ENCODE results near the gene C11orf54. TPM values are rescaled to one million over a fixed set of nuclear protein-coding genes. Genes with fewer than 3 reads are reported as not detected.

Gene C11orf54
- total and polyA plus RNA-seq, 10 of the 15 experiments (the other 5 are each of a cell fraction or from before 2014, with no cell fraction given) = 15.1 to 32.3 (median 26.8) TPM

- TF ChIP-seq, protein P1, sequence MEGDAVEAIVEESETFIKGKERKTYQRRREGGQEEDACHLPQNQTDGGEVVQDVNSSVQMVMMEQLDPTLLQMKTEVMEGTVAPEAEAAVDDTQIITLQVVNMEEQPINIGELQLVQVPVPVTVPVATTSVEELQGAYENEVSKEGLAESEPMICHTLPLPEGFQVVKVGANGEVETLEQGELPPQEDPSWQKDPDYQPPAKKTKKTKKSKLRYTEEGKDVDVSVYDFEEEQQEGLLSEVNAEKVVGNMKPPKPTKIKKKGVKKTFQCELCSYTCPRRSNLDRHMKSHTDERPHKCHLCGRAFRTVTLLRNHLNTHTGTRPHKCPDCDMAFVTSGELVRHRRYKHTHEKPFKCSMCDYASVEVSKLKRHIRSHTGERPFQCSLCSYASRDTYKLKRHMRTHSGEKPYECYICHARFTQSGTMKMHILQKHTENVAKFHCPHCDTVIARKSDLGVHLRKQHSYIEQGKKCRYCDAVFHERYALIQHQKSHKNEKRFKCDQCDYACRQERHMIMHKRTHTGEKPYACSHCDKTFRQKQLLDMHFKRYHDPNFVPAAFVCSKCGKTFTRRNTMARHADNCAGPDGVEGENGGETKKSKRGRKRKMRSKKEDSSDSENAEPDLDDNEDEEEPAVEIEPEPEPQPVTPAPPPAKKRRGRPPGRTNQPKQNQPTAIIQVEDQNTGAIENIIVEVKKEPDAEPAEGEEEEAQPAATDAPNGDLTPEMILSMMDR (IDR thresholded peaks at IDR 0.05 in 2 of 3, conservative IDR thresholded peaks at IDR 0.05 in 1 of 3; ENCODE audit: control insufficient read depth in 2 of 3, extremely low read depth in 1 of 3, insufficient read depth in 1 of 3, low read depth in 3 of 3, low read length in 3 of 3) = peak; percentile 39 to 51 (median 44); a peak in 5 of 6 replicates
- TF ChIP-seq NKRF (conservative IDR thresholded peaks at IDR 0.05) (no peak; the same call in none of the 2 replicates), SMARCA5 (IDR thresholded peaks at IDR 0.05) (peak; percentile 94), BRCA1 (IDR thresholded peaks at IDR 0.05; ENCODE audit: low read depth, low read length) (no peak), POLR2A (IDR thresholded peaks at IDR 0.05; ENCODE audit: low read depth, low read length) (peak; percentile 86), PRDM15 (CRISPR knock-in tag; IDR thresholded peaks at IDR 0.05) (no peak), MXI1 (IDR thresholded peaks at IDR 0.05; ENCODE audit: low read depth, low read length) (peak; percentile 75; the same call in 1 of the 2 replicates), MEF2A (IDR thresholded peaks at IDR 0.05; ENCODE audit: insufficient read depth, low read depth, low read length) (no peak), CREB1 (IDR thresholded peaks at IDR 0.05; ENCODE audit: low read depth) (peak; percentile 92), SUPT20H (IDR thresholded peaks at IDR 0.05; ENCODE audit: borderline replicate concordance, control insufficient read depth, low read depth, low read length) (no peak), ZSCAN29 (IDR thresholded peaks at IDR 0.05) (peak; percentile 39; the same call in 1 of the 2 replicates), SIN3A (IDR thresholded peaks at IDR 0.05; ENCODE audit: low read depth, low read length) (0 out of 2 replicates have a peak, but pooled peaks have one; percentile 36), JUNB (IDR thresholded peaks at IDR 0.05) (peak; percentile 8; the same call in 1 of the 2 replicates), KLF5 (IDR thresholded peaks at IDR 0.05; ENCODE audit: partially characterized antibody) (peak; percentile 13), CBX5 (IDR thresholded peaks at IDR 0.05; ENCODE audit: low read depth) (no peak), ZBED1 (IDR thresholded peaks at IDR 0.05; ENCODE audit: borderline replicate concordance) (peak; percentile 4; the same call in 1 of the 2 replicates), CHD4 (IDR thresholded peaks at IDR 0.05) (no peak), IRF4 (IDR thresholded peaks at IDR 0.05; ENCODE audit: low read depth, low read length) (no peak), NBN (IDR thresholded peaks at IDR 0.05) (no peak), ZBTB11 (CRISPR knock-in tag; IDR thresholded peaks at IDR 0.05) (no peak)
Observed at GRCh38 chr11:93784145-93784934, 42.9 kb downstream of the C11orf54 start, which contains the start of gene MED17 (continued).
